Ovary (tissue), 3 donors: ENCODE data around the gene MAGI1.

Experiments used
- CTCF ChIP-seq, 3 donors: fragments of 450-650 bp in 2 of 3; fragments of 200-600 bp in 1 of 3; IDR thresholded peaks; one replicate each; pipeline versions ENCODE4 v1.5.1 to v1.8.0; 2016 to 2022; ENCODE audit warnings: antibody characterized with exemption in 3 of 3, mild to moderate bottlenecking in 1 of 3
- POLR2A ChIP-seq: fragments of 450-650 bp; IDR thresholded peaks from one replicate; pipeline ENCODE4 v1.6.1; 2017; ENCODE audit warnings: antibody characterized with exemption, mild to moderate bottlenecking, moderate library complexity
- donor health status: DM: no; HTN: no; CAD: no.

GRCh38 chr3:65535260-65535659 lies 503.5 kb downstream of the MAGI1 start:
- TF ChIP-seq CTCF (IDR thresholded peaks at IDR 0.05) (no peak), POLR2A (no peak)
